ENCODE results near the gene SH3RF2. TPM values are rescaled to one million over a fixed set of nuclear protein-coding genes. Genes with fewer than 3 reads are reported as not detected.
"Not testable (repeated sequence)": the region's sequence is repeated elsewhere in the genome, so short reads cannot be mapped to it uniquely, and the experiment has no call there.

Gene SH3RF2
- total RNA-seq, 2 experiments from 2014 or later: not detected

DNA sequence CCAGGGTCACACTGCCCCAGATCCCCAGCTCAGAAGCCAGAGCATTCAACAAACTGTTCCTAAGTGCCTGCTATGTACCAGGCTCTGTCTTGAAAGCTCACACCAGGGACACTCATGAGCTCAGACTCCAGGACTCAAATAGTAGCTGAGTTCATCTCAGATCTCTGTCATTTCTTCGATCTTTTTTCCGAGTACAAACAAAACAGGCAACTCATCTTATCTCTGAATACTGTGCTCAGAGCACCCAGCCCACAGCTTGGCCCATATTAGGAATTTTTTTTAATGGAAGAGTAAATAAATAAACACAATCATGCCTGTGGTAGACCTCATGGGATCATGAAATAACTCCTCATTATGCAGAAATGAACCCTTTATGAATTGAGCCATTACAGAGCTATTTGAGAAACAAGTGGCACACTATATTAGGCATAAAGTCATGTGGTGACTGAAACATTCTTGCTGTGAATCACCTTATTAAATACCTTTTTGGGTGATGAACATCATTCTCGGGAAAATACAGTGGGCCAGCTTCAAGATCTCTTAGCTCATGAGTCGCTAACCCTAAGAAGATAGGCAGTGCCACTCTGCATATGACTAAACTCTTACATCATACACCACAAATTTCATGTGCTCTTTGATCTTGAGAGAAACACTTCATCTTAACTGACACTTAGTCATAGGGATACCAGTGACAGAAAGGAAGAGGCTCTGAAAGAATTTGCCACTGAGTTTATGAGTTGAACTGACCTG is 9.9 kb downstream of the SH3RF2 start:
- ChIA-PET CTCF (interaction anchor here (1.3 kb wide), 1 partner anchor 9 kb away, joined by 5 read pairs; no protein-coding TSS in a partner anchor), POLR2A (interaction anchor here (1.4 kb wide), 1 partner anchor 9 kb away, joined by 6 read pairs; no protein-coding TSS in a partner anchor)

DNA sequence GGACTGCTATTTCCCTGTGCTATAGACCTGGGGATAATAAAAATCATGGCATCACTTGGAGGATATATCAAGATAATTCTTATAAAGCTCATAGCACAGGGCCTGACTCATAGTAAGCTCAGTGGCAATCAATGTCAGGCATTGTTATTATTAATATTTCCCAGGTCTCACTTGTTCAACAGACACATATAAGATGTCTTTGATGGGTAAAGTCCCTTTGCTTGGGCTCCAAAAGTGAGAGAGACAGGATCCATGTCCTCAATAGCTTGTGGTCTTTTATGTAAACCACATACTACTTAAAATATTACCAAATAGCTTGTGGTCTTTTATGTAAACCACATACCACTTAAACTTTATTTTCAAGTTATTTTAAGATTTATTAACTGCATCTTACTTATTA is 11.2 kb downstream of the SH3RF2 start:
- POLR2A ChIA-PET: no interaction called here

DNA sequence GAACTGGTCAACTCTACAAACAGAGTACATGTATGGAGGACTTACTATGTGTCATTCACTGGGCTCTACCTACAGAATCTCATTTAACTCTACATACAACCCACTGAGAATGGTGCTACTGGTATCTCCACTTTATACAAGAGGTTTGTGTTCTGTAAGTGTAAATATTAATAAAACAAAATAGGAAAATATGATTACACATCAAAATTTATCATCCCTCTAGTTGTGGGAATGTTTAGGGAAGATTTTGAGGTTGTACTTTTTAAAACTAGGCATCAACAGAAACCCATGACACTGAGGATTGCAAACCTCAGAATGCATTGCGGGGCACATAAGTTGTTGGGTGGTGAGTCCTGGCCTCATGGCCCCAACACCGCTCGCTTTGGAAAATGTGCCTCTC is 11.7 kb downstream of the SH3RF2 start:
- ChIA-PET POLR2A (no interaction called here), CTCF (no interaction called here)

More for the DNA sequence above, 11.2 kb downstream of the SH3RF2 start:
- CTCF ChIA-PET: no interaction called here

DNA sequence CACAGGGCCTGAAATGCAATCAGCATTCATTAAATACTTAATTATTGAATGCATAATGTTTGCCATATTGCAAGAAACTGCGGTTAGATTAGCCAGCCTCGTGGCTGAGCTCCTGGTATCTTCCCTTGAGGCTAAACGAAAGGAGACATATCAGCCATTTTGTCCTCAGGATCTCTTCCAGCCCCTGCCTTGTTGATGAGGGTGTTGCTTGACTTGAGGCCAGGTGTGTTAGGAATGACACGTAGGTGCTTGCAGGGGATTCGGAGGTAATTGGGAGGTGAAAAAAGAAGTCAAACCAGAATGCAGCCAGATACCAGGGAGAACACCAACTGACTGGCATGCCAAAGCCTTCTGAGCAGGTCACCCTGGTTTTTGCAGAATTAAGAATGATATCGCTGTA is 12.5 kb downstream of the SH3RF2 start:
- CTCF ChIA-PET: no interaction called here
- POLR2A ChIA-PET: no interaction called here

DNA sequence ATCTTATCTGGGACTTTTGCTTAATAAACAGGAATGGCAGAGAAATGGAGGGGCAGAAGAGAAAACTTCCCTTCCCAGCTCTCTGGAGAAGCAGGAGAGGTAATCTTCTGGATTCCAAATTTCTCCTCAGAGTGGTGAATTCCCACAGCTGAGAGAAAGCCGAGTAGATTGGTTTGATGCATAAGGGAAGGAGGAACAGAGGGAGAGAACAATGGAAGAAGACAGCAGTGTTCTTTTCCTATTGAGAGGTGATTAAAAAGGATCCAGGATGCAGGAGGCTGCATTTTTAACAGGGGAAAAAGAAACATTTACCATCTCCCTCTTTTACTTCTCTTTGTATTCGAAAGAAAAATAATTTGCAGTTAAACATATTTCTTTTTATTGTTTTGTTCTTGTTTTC is 13.1 kb downstream of the SH3RF2 start:
- ChIA-PET CTCF (no interaction called here), POLR2A (no interaction called here)

DNA sequence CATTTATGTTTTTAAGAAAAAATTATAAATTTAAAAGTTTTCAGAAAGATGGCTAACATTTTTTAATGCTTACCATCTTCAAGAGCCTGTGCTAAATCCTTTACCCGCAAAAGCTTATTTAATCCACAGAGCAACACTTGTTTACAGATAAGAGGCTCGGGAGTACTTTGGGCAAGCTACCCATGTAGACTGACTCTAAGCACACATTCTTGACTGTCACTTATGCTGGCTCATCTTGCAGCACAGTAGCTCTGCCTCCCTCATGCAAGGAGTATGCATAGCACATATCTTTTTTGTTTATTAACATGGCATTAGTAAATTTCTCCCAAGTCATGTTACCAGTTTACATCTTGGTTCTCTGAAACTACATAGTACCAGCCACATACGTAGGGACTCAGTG is 14.7 kb downstream of the SH3RF2 start:
- ChIA-PET CTCF (no interaction called here), POLR2A (interaction anchor here (0.5 kb wide), 1 partner anchor 82 kb away, joined by 3 read pairs; no protein-coding TSS in a partner anchor)

DNA sequence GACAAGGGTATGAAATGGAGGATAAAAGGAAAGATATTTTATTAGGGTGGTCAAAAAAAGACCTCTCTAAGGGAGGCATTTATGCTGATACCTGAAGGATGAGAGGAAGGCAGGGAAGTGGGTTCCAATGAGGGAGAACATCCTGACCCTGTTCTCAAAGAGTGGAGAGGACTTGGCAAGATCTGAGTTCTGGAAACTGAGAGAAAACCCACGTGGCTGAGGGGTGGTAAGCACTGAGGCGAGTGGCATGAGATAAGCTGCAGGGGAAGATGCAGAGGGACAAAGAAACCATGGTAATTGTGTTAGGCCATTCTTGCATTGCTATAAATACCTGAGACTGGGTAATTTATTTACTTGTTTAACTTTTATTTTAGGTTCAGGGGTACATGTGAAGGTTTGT is 16.8 kb downstream of the SH3RF2 start:
- ChIA-PET POLR2A (no interaction called here), CTCF (no interaction called here)

DNA sequence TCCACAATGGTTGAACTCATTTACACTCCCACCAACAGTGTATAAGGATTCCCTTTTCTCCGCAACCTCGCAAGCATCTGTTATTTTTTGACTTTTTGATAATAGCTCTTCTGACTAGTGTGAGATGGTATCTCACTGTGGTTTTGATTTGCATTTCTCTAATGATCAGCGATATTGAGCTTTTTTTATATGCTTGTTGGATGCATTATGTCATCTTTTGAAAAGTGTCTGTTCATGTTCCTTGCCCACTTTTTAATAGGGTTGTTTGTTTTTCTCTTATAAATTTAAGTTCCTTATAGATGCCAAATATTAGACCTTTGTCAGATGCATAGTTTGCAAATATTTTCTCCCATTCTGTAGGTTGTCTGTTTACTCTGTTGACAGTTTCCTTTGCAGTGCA is 17.8 kb downstream of the SH3RF2 start:
- POLR2A ChIA-PET: not testable (repeated sequence)
- CTCF ChIA-PET: interaction anchor here (0.6 kb wide), 1 partner anchor 96 kb away, joined by 3 read pairs; no protein-coding TSS in a partner anchor

DNA sequence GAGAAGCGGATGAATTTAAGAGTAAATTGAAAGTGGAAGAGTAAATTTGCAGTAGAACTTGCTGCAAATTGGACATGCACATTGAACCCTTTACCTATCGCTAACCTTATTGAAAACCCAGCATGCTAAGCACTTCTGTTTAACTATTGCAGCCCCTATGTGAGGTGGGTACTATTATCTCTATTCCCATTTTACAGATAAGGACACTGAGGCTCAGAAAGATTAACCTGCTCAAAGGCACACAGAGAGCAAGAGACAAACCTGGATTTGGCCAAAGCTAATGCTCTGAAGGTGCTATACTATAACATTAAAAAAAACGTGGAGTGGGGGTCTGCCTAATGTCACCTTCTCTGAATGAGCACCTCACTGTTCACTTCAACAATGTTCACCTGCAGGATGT is 21.0 kb downstream of the SH3RF2 start:
- ChIA-PET CTCF (no interaction called here), POLR2A (no interaction called here)

DNA sequence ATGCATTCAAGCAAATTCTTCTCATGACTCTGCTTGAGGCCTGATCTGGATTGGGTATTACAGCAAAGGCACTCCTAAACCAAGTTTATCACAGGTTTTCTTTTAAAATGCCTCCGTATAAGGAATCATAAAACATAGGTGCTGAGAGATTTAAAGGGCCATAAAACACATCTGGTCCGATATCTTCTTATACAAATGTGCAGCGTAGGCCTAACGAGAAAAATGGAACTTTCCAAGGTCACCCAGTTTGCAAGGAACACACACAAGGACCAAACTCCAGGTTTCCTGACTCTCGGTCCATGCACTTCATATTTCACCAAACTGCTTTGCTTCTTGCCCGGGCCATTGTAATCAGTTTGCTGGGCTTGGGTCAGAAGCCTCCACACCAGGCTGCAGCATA is 22.1 kb downstream of the SH3RF2 start:
- CTCF ChIA-PET: no interaction called here
- POLR2A ChIA-PET: no interaction called here

DNA sequence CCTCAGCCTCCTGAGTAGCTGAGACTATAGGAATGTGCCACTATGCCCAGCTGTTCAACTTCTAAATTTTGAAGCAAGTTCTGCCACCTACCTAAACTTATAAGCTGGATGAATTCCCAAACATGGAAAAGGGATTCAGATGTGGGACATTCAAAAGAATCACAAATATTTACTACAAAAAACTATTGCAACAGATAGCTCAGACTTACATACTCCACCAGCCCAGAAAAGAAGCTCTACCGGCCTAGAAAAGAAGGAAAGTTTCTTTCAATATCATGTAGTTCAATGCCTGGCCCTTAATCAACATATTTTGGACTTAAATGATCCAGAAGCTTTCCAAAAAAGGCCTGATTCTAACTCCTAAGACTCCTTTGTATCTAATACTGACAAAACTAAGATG is 23.8 kb downstream of the SH3RF2 start:
- ChIA-PET CTCF (no interaction called here), POLR2A (no interaction called here)

DNA sequence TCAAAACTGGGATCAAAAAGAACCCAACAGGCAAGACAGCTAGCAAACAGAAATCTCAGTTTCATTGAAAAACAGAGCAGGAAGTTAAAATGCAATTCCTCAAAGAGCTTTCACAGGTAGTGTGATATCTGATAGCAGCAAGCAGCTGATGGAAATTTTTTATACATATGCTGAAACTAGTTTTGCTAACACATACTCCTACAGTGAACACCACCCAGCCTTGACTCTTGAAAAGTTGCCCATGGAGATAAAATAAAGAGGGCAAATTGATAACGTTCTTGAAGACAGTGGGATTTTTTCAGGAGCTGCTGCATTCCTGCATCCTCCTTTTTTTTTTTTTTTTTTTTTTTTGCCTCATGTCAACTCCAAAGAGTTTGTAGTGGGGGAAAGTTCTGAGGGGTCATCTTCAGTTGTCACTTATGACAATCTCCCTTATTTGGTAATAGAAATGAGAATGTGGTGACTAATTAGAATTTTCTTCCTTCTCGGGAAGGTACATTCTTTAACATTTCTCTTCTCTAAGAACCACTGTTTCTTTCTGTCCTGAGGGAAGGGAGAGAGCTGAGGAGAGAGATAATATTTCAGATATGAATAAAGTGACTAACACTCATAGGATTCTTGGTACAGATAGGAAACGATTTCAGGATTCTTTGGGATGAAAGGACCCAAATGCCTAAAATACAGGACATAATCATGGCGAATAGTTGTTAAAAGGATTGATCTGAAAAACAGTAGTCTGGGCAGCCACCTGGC is 24.6 kb downstream of the SH3RF2 start:
- ChIA-PET CTCF (no interaction called here), POLR2A (no interaction called here)

DNA sequence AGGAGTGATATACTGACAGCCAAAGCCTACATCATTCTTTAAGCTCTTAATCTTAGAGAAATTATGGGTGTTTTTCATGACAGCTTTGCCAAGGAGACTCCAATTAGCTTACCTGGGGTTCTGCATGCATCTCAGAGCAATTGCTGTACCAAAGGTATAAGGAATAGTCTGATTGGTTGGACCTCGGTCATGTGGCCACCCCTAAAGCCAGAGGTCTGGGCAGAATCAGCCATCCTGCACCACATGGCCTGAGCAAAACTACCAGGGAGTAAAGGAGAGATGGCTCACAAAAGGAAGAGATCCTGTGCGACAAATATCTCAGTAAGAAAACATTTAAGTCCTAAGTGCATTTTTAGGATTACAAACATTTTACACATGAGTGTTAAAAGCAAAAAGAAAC is 25.6 kb downstream of the SH3RF2 start:
- POLR2A ChIA-PET: no interaction called here
- CTCF ChIA-PET: no interaction called here

DNA sequence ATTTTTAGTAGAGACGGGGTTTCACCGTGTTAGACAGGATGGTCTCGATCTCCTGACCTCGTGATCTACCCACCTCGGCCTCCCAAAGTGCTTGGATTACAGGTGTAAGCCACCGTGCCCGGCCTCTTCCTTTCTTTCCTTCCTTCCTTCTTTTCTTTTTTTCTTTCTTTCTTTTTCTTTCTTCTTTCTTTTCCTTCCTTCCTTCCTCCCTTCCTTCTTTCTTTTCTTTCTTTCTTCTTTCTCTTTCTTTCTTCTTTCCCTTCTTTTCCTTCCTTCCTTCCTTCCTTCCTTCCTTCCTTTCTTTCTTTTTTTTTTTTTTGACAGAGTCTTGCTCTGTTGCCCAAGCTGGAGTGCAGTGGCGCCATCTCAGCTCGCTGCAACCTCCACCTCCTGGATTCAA is 27.6 kb downstream of the SH3RF2 start:
- CTCF ChIA-PET, POLR2A ChIA-PET: not testable (repeated sequence)

DNA sequence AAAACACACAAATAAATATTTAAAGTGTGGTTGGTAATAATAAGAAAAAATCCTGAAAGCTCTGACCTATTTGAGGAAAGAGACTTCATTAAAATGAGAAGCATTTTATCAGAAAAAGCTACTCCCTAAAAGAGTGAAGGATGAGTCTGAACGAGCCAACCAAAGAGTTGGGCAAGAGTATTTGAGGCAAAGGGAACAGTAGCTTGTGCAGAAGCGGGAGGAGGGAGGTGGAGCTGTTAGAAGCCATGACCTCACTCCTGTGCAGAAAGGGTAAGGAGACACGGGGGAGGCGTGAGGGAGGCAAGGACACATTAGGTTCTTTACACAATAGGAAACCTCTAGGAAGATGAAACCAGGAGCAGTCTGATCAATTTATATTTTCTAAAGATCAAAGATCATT is 29.4 kb downstream of the SH3RF2 start:
- POLR2A ChIA-PET: no interaction called here
- CTCF ChIA-PET: no interaction called here

DNA sequence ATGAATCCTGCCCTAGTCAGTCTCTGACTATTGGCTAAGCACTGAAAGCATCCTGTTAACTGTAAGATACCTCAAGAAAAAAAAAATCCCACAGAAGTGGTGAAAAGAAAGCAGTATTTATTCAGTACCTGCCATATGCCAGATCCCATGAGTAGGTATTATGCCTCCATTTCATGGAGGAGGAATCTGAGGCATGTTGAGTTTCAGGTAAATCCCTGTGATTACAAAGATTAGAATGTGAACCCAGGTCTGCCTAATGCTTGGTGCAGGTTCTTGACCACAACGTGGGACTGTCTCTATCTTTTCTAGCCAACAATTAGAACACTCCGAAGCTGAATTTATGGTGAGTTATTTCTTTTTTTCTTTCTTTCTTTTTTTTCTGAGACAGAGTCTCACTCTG is 30.9 kb downstream of the SH3RF2 start:
- ChIA-PET POLR2A (no interaction called here), CTCF (no interaction called here)

DNA sequence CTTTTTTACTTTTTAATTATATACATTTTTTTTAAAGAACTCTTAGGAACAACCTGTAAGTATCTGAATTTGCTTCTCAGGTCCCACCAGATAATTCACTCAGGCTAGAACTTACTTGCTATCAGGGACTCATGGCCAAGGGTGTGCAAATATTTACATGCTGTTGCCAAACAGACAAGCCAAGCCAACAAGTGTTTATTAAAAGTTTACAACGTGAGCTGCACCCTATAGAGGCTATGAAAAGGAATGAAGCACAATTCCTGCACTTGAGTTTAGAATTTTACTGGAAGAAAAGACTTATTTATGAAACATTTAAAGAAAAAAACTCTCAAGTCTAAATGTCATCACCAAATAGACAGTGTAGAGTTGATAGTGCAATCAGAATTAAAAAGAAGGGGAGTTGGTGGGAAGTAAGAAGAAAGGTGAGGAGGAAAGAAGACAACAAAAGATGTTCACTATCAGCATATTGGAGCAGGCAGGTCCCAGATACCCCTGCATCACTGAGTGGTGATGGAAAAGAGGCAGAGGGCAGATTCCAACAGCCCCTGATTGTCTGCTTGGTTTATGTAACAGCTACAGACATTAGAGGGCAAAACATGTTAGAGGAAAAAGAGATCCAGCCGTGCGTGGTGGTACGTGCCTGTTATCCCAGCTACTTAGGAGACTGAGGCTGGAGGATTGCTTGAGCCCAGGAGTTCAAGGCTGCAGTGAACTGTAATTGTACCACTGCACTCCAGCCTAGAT is 32.8 kb downstream of the SH3RF2 start:
- ChIA-PET POLR2A (no interaction called here), CTCF (no interaction called here)

DNA sequence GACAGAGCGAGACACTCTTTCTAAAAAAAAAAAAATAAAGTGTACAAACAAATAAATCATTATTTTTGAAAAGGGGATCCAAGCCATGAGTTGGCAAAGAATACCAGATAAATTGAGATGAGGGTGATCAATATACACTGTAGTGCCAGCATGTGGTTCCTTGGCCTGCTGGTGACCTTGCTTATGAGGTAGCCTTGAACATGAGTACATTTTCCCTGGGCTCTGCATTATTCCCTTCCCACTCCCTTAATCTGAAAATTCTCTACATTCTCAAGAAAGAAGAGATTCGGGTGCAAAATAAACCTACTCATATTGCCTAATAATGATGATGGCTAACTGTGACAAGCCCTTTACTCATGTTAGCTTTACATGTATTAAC is 33.3 kb downstream of the SH3RF2 start:
- CTCF ChIA-PET: no interaction called here

DNA sequence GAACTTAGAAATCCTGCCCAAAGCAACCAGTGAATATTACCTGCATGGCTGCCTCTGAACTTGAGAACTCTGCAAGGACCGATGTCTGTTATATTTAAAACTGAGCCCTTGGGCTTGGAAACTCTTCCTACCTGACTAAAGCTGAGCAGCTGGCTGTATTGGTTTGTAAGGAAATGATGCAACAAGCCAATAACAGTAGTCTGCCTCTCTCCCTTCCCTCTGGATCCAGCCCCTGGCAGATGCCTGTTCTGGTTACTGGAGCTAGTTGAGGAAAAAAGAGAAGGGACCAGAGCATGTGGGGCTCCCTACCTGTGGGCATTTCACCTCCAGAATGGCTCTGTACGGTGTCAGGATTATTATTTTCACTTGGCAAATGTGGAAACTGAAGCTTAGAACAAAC is 34.7 kb downstream of the SH3RF2 start:
- ChIA-PET POLR2A (no interaction called here), CTCF (no interaction called here)

More for the DNA sequence above, 33.3 kb downstream of the SH3RF2 start:
- POLR2A ChIA-PET: no interaction called here

DNA sequence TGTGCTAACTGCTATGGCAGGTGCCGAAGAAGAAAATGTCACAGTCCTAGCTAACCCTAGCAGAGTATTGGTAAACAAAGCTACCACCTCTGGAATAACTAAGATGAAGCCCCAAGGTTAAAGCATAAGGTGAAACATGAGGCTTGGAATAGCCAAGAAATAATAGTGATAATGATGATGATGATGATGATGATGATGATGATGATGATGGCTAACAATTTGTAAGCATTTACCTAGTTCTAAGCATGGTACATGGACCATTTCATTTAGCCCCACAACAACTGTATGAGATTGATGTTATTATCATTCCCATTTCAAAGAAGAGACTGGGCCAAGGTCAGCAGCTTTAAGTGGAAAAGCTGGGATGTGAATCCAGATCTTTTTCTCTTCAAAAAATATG is 35.3 kb downstream of the SH3RF2 start:
- CTCF ChIA-PET: no interaction called here
- POLR2A ChIA-PET: no interaction called here

DNA sequence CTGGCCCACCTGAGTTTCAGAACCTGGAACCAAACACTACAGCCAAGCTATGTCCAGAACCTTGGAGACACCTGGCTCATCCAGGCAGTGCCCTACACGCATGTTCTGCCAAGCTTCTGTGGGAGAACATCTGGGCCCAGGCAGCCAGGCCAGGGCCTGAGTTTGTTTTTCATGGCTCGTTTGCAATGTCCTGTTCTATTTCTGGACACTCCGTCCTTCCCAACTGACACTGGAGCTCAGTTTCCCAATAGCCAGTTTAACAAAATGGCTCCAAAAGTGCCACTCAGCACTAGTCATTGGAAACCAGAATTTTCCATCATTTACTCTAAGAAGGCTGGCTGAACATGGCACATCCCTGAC is 38.6 kb downstream of the SH3RF2 start:
- POLR2A ChIA-PET: interaction anchor here (0.6 kb wide), 1 partner anchor 926 kb away, joined by 4 read pairs; no protein-coding TSS in a partner anchor
- CTCF ChIA-PET: interaction anchor here (1.5 kb wide), 1 partner anchor 24 kb away, joined by 3 read pairs; no protein-coding TSS in a partner anchor
